Activated naive CD4-positive, alpha-beta T cell treated with anti-CD3 and anti-CD28 coated beads, Interleukin-2, amount 10 ng/mL, durations not matched to agents 7 days and 5 days (primary cell): ENCODE data around the gene FLVCR2.
A peak's percentile ranks its signal among the peaks of the same experiment; 100 is the strongest.

Experiments used
- CTCF ChIA-PET: fragments of 350-600 bp; sonication (Branson Sonifier 250); formaldehyde crosslinking; loops from one replicate; lab custom pipeline; 2021; ENCODE audit warnings: antibody characterized with exemption; lab: Charles Lee
- DNase-seq: peaks from one replicate; pipeline ENCODE4 v3.0.0-alpha.2; 2020
- H3K27ac Mint-ChIP-seq: one replicate; pipeline ENCODE4 v1.8.0; 2021; ENCODE audit warnings: mild to moderate bottlenecking, moderate library complexity, mixed read lengths
- H3K27me3 Mint-ChIP-seq: one replicate; pipeline ENCODE4 v1.8.0; 2021; ENCODE audit warnings: mild to moderate bottlenecking, mixed read lengths
- H3K36me3 Mint-ChIP-seq: one replicate; pipeline ENCODE4 v1.8.0; 2021; ENCODE audit warnings: mixed read lengths
- H3K4me1 Mint-ChIP-seq: one replicate; pipeline ENCODE4 v1.8.0; 2021; ENCODE audit warnings: mixed read lengths
- H3K4me3 Mint-ChIP-seq: one replicate; pipeline ENCODE4 v1.8.0; 2021; ENCODE audit warnings: mild to moderate bottlenecking, moderate library complexity, mixed read lengths
- H3K9me3 Mint-ChIP-seq: one replicate; pipeline ENCODE4 v1.8.0; 2021; ENCODE audit warnings: mixed read lengths

The FLVCR2 gene

DNA sequence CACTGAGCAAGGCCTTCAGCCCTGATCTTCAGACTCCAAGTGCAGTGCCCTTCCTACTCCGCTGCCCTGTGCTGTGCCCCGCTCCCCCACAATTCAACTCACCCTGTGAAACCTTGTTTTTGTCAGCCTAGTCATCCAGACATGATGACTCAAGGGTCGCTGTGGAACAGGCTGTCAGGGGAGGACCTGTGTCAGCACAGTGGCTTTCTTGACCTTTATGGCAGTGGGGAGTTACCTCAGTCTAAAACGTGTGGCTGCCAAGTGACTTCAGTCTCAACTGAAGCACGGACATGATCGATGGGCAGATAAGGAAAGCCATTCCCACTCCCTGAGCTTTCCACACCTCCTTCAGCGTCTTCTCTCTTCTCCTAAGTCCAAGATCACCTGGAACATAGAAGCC is 16.3 kb upstream of the FLVCR2 start:
- peaks cover 62% of the 10 kb centered on the region for H3K4me1 Mint-ChIP-seq
- no peak overlapping the region for H3K27ac Mint-ChIP-seq
- H3K36me3 Mint-ChIP-seq, result no peaks in the 10 kb centered on the region
- DNase-seq, result no peak
- no peaks in the 10 kb centered on the region for H3K27me3 Mint-ChIP-seq
- H3K9me3 Mint-ChIP-seq, result no peaks in the 10 kb centered on the region
- H3K4me3 Mint-ChIP-seq, result no peak overlapping the region
- CTCF ChIA-PET, result interaction anchor here (0.8 to 6.5 kb wide), 13 partner anchors 8 to 253 kb away, joined by 3 to 161 read pairs (median 13); partner anchors contain the start of gene BATF

DNA sequence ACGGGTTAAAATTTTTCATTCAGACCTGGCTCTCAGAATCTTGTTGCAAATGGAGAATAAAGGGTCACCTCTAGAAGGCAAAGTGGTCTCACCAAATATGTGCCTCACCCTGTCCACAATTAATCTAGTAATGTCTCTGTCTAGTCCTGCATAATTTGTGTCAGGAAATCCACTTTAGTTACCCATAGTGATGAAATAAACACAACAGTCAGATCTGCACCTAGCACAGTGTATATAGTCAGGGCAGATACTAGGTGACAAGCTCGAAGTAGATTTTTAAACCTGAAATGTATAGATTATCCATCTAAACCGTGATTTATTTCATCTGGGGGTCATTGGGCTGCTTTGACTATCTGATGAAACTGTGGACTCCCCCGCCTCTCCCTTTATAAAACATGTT is 15.9 kb upstream of the FLVCR2 start:
- Mint-ChIP-seq H3K4me3 (no peak overlapping the region), H3K27me3 (no peaks in the 10 kb centered on the region), H3K9me3 (no peaks in the 10 kb centered on the region), H3K36me3 (no peaks in the 10 kb centered on the region), H3K27ac (no peak overlapping the region), H3K4me1 (peaks cover 63% of the 10 kb centered on the region)
- DNase-seq, result no peak
- CTCF ChIA-PET, result interaction anchor here (1.1 to 6.5 kb wide), 7 partner anchors 10 to 253 kb away, joined by 3 to 161 read pairs (median 30); partner anchors contain the start of gene BATF

DNA sequence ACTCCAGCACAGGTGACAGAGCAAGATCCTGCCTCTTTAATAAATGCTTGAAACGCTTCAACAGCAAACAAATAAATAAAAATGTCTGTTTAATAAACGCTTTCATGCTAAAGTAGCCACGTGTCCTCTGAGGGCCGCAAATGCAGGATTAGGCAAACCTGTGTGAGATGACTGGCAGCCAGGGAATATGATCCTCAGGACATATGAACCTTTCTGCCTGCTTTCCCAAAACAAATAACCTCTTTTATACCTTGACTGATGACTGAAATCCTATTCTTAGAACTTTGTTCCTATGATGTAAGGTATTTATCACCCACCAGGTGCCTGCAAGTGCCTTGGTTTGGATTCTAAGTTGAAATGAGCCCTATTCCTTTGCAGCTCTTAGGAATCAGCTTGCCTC is 14.5 kb upstream of the FLVCR2 start:
- Mint-ChIP-seq H3K27me3 (no peaks in the 10 kb centered on the region), H3K9me3 (no peaks in the 10 kb centered on the region), H3K36me3 (no peaks in the 10 kb centered on the region), H3K4me1 (peaks cover 73% of the 10 kb centered on the region), H3K27ac (no peak overlapping the region), H3K4me3 (no peak overlapping the region)
- no peak for DNase-seq
- CTCF ChIA-PET, result interaction anchor here (0.8 to 6.5 kb wide), 5 partner anchors 13 to 207 kb away, joined by 3 to 161 read pairs (median 3); partner anchors contain the start of gene BATF

DNA sequence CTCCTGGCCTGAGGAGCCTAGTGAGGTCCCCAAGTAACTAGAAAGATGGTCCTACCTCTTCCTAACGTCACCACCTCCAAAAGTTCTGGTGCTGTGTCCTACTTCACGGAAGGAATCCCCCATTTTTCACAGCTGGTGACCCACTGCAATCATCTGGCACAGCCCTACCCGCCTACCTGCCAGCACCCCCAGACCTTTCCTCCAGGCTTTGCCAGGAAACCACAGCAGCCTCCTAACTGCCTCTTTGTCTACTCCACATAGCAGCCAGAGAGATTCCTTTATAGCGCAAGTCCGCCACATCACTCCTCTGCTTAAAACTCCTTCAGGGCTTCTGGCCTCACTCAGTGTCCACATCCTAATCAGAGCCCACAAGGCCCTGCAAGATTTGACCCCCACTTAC is 13.4 kb upstream of the FLVCR2 start:
- peak overlapping the region; percentile 50 for H3K27ac Mint-ChIP-seq
- peaks cover 70% of the 10 kb centered on the region for H3K4me1 Mint-ChIP-seq
- no peaks in the 10 kb centered on the region for H3K36me3 Mint-ChIP-seq
- no peaks in the 10 kb centered on the region for H3K9me3 Mint-ChIP-seq
- no peak overlapping the region for H3K4me3 Mint-ChIP-seq
- H3K27me3 Mint-ChIP-seq, result no peaks in the 10 kb centered on the region
- CTCF ChIA-PET, result interaction anchor here (6.5 kb wide), 1 partner anchor 46 kb away, joined by 161 read pairs; the partner anchor contains the start of gene BATF
- no peak for DNase-seq

DNA sequence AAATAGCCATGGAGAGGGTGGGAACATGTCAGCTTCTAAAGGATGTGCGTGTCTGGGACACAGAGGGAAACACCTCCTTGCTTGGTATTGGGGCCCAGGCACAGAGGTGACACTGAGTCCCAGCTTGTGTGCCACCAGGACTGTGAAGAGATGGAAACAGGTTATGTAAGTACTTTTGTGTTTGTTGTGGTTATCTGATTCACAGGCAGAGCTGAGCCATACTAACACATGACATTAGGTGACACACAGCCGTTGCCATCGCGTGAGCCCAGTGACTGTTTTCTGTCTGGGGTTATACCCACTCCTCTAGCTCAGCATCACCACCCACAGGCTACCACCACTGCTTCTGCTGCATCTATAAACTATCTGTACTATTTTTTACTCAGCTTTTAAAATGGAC is 12.1 kb upstream of the FLVCR2 start:
- Mint-ChIP-seq H3K27me3 (no peaks in the 10 kb centered on the region), H3K4me1 (peaks cover 58% of the 10 kb centered on the region), H3K9me3 (no peaks in the 10 kb centered on the region), H3K4me3 (no peak overlapping the region), H3K27ac (peak overlapping the region; percentile 90), H3K36me3 (no peaks in the 10 kb centered on the region)
- CTCF ChIA-PET, result interaction anchor here (0.7 to 3.8 kb wide), 16 partner anchors 9 to 256 kb away, joined by 3 to 34 read pairs (median 4); partner anchors contain the start of genes BATF and FLVCR2
- DNase-seq, result peak; percentile 81

DNA sequence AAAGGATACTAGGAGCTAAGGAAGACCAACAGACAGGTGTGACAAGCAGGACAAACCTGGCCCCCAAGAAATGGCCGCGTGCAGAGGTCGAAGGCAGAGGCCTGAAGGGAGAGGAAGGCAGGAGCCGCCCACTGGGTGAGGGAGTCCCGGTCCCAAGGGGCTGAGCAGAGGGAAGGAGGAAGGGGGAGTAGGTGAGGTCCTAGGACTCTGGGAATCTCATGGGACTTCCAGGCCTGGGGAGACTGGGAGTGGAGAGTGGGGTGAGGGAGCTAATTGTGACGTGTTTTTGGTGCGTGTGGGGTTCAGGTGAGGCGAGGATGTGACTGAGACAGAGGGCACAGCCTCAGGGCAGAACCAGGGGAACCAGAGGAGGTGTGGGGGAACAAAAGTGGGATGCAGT is 11.7 kb upstream of the FLVCR2 start:
- Mint-ChIP-seq H3K27me3 (no peaks in the 10 kb centered on the region), H3K27ac (peak overlapping the region; percentile 90), H3K36me3 (no peaks in the 10 kb centered on the region), H3K4me3 (no peak overlapping the region), H3K9me3 (no peaks in the 10 kb centered on the region), H3K4me1 (peaks cover 53% of the 10 kb centered on the region)
- CTCF ChIA-PET, result interaction anchor here (0.7 to 3.8 kb wide), 16 partner anchors 8 to 256 kb away, joined by 3 to 34 read pairs (median 4); partner anchors contain the start of genes BATF and FLVCR2
- no peak for DNase-seq

DNA sequence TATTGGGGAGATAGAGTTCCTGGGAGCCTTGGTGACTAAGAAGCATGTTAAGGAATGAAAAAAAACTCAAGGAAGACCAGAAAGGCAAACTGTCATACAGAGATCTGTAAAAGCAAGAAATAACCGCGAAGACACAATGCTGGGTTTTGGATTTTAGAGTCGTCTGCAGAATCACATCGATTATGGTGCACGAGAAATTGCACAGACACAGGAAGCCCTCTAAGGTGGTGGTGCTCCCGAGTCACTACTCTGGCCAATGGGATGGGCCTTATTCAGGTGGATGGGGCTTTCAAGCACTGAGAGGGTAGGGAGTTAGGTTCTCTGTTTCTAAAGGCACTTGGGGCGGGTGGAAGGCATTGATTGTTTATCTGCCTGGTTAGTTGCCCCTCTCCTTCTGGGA is 10.3 kb upstream of the FLVCR2 start:
- Mint-ChIP-seq H3K4me1 (peaks cover 46% of the 10 kb centered on the region), H3K9me3 (no peaks in the 10 kb centered on the region), H3K4me3 (no peak overlapping the region), H3K36me3 (no peaks in the 10 kb centered on the region), H3K27ac (peak overlapping the region; percentile 63), H3K27me3 (peaks cover 3% of the 10 kb centered on the region)
- no peak for DNase-seq
- CTCF ChIA-PET, result interaction anchor here (3.7 to 3.8 kb wide), 2 partner anchors 7 to 10 kb away, joined by 15 to 34 read pairs; partner anchors contain the start of gene FLVCR2

DNA sequence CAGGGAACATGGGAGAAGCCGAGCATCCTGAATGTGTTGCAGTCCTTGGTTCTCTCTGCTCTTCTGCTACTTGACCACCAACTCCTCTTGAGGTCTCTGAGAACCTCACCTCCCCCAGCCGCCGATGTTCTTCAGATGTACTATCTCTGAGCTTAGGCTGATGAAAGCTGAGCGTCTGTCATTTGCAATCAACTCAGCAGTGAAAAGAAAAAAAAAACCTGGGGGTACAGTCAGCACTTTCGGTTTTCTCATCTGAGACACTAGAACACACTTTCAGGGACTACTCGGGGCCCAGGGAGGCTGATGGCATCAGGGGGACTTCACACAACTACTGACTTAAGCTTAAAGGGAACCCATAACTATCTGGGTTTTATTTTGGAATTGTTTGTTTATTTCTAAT is 9.6 kb upstream of the FLVCR2 start:
- Mint-ChIP-seq H3K9me3 (no peaks in the 10 kb centered on the region), H3K36me3 (no peaks in the 10 kb centered on the region), H3K27ac (peak overlapping the region; percentile 24), H3K4me3 (no peak overlapping the region), H3K27me3 (peaks cover 3% of the 10 kb centered on the region), H3K4me1 (peaks cover 46% of the 10 kb centered on the region)
- DNase-seq, result no peak
- CTCF ChIA-PET, result interaction anchor here (1.1 to 3.8 kb wide), 3 partner anchors 8 to 86 kb away, joined by 3 to 34 read pairs (median 15); partner anchors contain the start of gene FLVCR2

DNA sequence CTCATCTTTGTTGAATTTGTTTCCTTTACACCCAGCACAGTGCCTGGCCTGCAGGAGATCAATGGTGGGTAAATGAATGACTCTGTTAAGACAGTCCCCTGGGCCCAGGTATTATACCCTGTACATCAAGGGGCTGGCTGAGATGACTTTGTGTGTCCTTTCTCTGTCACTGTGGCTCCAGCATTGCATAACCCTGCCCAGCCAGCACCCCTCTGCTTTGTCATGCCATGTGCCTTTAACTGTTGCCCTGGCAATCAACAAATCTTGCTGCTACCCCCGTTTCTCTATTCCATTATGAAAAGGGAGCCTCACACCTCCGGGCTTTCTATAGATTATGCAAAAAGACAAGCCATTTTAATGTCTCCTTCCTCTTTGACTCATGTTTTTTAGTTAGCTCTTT is 7.6 kb upstream of the FLVCR2 start:
- Mint-ChIP-seq H3K9me3 (no peaks in the 10 kb centered on the region), H3K36me3 (no peaks in the 10 kb centered on the region), H3K4me1 (peaks cover 31% of the 10 kb centered on the region), H3K4me3 (no peak overlapping the region), H3K27me3 (peaks cover 3% of the 10 kb centered on the region), H3K27ac (no peak overlapping the region)
- CTCF ChIA-PET, result interaction anchor here (0.7 to 3.7 kb wide), 3 partner anchors 10 to 84 kb away, joined by 4 to 15 read pairs (median 10); no protein-coding TSS in a partner anchor
- DNase-seq, result no peak

DNA sequence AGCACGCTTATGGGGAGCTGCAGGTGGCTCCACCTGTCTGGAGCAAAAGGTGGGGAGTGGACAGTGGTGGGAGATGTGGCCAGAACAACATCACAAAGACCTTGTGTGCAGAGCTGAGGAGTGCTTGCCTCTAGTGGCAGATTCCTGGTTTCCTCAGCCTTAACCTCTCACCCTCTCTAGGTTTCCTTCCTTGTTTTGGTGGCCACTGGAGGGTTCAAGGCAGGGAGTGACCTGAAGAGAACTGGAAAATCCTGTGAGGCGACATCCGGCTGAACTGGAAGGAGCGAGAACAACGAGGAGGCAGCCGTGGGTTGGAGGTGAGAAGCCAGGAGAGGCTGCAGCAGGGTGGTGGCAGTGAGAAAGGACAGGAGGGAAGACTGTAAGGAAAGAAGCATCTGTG is 6.3 kb upstream of the FLVCR2 start:
- Mint-ChIP-seq H3K36me3 (no peaks in the 10 kb centered on the region), H3K27me3 (peaks cover 3% of the 10 kb centered on the region), H3K9me3 (no peaks in the 10 kb centered on the region), H3K27ac (no peak overlapping the region), H3K4me3 (no peak overlapping the region), H3K4me1 (peaks cover 18% of the 10 kb centered on the region)
- CTCF ChIA-PET, result interaction anchor here (1.1 to 2.4 kb wide), 2 partner anchors 83 to 411 kb away, joined by 3 to 10 read pairs; no protein-coding TSS in a partner anchor
- no peak for DNase-seq

DNA sequence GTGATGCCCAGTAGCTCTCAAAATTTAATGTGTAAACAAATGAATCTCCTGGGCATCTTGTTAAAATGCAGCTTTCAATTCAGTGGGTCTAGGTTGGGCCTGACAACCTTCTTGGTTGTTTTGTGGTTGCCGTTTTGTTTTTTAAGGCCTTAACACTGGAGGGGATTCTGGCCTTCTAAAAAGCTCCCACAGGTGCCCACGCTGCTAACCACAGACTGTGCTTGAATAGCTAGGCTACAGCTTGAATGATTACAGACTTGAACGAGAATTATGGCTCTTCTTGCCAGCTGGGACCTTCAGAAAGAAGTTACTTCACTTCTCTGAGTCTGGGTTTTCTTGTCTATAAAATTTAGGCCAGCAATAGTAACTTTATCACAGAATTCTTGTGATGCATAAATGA is 1.3 kb upstream of the FLVCR2 start:
- H3K36me3 Mint-ChIP-seq, result no peaks in the 10 kb centered on the region
- peaks cover 20% of the 10 kb centered on the region for H3K4me1 Mint-ChIP-seq
- CTCF ChIA-PET, result interaction anchor here (0.7 to 6.8 kb wide), 31 partner anchors 9 to 405 kb away, joined by 3 to 159 read pairs (median 4); partner anchors contain the start of gene TGFB3
- peak overlapping the region; percentile 81 for H3K4me3 Mint-ChIP-seq
- H3K9me3 Mint-ChIP-seq, result no peaks in the 10 kb centered on the region
- DNase-seq, result no peak
- peaks cover 2% of the 10 kb centered on the region for H3K27me3 Mint-ChIP-seq
- no peak overlapping the region for H3K27ac Mint-ChIP-seq

DNA sequence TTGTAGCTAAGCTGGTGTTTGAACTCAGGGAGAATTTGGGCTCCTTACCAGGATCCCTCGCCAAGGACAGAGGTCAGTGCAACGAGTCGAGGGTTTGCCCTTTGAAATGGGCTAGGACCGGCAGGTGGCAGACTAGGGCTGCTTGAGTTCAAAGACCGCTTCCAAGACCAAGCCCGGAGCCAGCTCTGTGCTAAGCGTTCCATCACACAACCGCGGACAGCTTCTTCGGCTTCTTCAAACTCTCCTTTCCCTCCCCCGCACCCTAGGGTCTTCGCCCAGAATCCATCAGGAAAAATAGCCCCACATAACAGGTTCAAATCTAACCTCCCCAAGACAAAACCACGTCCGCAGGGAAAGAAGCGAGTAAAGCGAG is 705 bp upstream of the FLVCR2 start:
- no peaks in the 10 kb centered on the region for H3K27me3 Mint-ChIP-seq
- H3K9me3 Mint-ChIP-seq, result no peaks in the 10 kb centered on the region
- peak overlapping the region; percentile 81 for H3K4me3 Mint-ChIP-seq

DNA sequence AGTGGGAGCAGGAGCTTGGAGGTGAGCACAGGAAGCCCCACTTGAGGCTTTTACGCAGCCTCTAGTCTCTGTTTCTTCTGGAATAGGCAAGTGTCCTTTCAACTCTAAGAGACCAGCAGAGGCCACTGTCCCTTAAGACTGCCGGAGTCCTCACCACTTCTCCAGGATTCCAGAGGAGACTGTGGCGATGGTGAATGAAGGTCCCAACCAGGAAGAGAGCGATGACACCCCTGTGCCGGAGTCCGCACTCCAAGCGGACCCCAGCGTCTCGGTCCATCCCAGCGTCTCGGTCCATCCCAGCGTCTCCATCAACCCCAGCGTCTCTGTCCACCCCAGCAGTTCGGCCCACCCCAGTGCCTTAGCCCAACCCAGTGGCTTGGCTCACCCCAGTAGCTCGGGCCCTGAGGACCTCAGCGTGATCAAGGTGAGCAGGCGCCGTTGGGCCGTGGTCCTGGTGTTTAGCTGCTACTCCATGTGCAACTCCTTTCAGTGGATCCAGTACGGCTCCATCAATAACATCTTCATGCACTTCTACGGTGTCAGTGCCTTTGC is 442 bp downstream of the FLVCR2 start:
- H3K36me3 Mint-ChIP-seq, result no peaks in the 10 kb centered on the region
- no peak overlapping the region for H3K27ac Mint-ChIP-seq
- CTCF ChIA-PET, result interaction anchor here (0.8 to 6.8 kb wide), 9 partner anchors 11 to 403 kb away, joined by 3 to 159 read pairs (median 10); partner anchors contain the start of gene TGFB3
- peaks cover 20% of the 10 kb centered on the region for H3K4me1 Mint-ChIP-seq
- H3K4me3 Mint-ChIP-seq, result peak overlapping the region; percentile 81
- no peaks in the 10 kb centered on the region for H3K9me3 Mint-ChIP-seq
- H3K27me3 Mint-ChIP-seq, result no peaks in the 10 kb centered on the region
- no peak for DNase-seq

More for the DNA sequence above, 705 bp upstream of the FLVCR2 start:
- Mint-ChIP-seq H3K27ac (peak overlapping the region; percentile 81), H3K4me1 (peaks cover 20% of the 10 kb centered on the region), H3K36me3 (no peaks in the 10 kb centered on the region)
- CTCF ChIA-PET, result interaction anchor here (0.8 to 6.8 kb wide), 29 partner anchors 10 to 405 kb away, joined by 3 to 159 read pairs (median 4); partner anchors contain the start of gene TGFB3
- DNase-seq, result peak; percentile 83

DNA sequence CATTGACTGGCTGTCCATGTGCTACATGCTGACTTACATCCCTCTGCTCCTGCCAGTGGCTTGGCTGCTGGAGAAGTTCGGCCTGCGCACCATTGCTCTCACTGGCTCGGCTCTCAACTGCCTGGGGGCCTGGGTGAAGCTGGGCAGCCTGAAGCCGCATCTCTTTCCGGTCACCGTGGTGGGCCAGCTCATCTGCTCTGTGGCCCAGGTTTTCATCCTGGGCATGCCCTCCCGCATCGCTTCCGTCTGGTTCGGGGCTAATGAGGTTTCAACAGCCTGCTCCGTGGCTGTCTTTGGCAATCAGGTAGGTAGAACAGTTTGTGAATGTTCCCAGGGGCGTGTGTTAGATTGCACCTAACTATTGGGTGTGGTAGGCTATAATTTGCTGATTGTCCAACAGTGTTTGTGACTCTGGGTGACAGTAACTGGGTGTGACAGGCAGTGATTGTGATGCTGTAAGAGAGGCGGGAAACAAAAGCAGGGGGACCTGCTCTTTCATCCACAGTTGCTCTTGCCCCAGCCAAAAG is 981 bp downstream of the FLVCR2 start:
- DNase-seq, result no peak
- peak overlapping the region; percentile 81 for H3K4me3 Mint-ChIP-seq
- peaks cover 20% of the 10 kb centered on the region for H3K4me1 Mint-ChIP-seq
- H3K27ac Mint-ChIP-seq, result no peak overlapping the region
- no peaks in the 10 kb centered on the region for H3K27me3 Mint-ChIP-seq
- no peaks in the 10 kb centered on the region for H3K36me3 Mint-ChIP-seq
- H3K9me3 Mint-ChIP-seq, result no peaks in the 10 kb centered on the region
- CTCF ChIA-PET, result interaction anchor here (0.7 to 6.8 kb wide), 4 partner anchors 12 to 129 kb away, joined by 3 to 159 read pairs (median 19); no protein-coding TSS in a partner anchor
